HG02973 (cell line): Measurements from ENCODE around the gene ERAL1.
"Not testable (repeated sequence)": the region's sequence is repeated elsewhere in the genome, so short reads cannot be mapped to it uniquely, and the experiment has no call there.

ENCODE experiments used
- ATAC-seq: cut with Tn5 transposase; IDR thresholded peaks from one replicate; pipeline ENCODE4 v1.9.1; 2021; ENCODE audit warnings: moderate library complexity; ENCODE audit not compliant: unreplicated experiment

ERAL1 gene

DNA sequence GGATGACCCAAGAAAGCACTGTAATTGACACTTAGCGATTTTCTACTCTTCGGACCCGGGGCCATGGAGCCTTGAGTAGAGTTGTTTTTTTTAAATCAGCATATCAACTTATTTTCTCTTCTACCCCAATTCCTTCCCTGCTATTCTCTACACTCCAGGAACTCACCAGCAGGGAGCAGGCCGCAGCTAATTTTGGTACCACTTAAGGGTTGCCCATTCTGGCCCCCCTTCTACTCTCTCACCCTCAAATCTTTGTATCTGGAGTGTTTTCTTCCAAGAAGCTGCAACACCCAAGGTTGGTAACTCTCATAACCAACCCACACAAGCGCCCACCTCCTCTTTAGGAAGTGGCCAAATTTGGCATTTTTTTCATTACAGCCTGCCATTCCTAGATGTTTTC lies 5.5 kb upstream of the ERAL1 start:
- no peak for ATAC-seq

DNA sequence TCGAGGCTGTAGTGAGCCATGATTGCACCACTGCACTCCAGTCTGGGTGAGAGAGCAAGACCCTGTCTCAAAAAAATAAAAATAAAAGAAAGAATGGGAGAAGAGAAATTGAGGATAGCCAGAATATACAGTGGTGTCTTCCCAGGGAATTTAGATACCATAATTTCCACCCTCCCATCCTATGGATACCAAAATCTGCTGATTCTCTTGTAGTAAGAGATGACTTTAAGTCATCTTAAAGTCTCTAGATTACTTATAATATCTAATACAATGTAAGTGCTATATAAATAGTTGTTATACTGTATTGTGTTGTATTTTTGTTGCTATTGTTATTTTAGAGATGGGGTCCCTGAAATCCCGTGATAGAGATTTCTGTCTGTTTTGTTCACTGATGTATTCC lies 1.5 kb upstream of the ERAL1 start:
- no peak for ATAC-seq

DNA sequence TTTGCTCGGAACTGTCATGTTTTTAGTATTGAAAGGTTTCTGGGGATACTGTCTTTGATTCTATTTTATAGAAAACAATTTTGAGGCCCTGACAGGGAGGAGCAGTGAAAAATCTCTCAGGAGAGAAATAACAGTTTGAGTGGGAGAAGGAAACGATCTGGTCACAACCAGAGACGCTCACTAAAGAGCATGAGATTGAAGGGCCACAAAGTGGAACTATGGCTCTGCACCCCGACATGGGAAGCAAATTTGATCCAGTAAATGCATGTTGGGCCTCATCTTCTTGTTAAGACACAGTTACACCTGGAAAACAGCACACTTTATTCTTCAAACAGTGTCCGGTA lies 492 bp downstream of the ERAL1 start:
- ATAC-seq, result no peak

DNA sequence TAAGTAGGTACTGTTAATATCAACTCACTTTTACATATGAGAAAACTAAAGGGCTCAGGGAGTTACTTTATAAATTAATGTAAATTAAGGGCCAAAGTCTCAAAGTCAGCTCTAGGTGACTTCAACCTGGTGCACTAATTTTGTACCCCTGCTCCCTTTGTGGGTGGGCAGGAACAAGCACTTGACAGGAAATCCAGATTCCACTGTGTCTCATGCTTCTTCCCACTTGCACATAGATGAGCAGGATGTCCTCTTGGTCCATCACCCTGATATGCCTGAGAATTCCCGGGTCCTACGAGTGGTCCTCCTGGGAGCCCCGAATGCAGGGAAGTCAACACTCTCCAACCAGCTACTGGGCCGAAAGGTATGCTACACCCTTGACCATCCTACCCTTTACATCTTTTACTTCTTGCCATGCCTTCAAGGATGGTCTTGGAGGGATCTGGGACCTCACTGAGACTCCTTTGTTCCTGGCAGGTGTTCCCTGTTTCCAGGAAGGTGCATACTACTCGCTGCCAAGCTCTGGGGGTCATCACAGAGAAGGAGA lies 1.3 kb downstream of the ERAL1 start:
- no peak for ATAC-seq

DNA sequence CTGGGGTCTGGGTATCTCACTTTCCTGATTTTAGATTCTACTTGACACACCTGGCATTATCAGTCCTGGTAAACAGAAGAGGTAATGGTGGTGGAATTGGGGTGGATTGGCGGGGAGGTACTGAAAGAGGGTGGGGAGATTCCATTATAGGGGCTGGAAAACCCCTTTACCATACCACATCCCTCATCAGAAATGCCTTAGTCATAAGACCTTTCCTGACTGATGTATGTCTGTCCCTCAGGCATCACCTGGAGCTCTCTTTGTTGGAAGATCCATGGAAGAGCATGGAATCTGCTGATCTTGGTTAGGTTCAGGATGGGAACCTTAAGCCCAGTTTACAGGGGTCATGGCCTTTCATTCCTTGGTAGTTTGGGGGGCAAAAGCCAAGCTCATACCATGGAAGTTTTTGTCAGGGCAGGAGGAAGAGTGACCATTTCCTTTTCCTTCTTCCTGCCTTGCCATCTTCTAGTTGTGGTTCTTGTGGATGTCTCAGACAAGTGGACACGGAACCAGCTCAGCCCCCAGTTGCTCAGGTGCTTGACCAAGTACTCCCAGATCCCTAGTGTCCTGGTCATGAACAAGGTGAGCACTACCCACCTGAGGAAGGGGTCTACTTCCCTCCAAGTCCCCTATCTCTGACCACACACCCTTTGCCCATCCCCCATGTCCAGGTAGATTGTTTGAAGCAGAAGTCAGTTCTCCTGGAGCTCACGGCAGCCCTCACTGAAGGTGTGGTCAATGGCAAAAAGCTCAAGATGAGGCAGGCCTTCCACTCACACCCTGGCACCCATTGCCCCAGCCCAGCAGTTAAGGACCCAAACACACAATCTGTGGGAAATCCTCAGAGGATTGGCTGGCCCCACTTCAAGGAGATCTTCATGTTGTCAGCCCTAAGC lies 3.3 kb downstream of the ERAL1 start:
- ATAC-seq, result no peak

DNA sequence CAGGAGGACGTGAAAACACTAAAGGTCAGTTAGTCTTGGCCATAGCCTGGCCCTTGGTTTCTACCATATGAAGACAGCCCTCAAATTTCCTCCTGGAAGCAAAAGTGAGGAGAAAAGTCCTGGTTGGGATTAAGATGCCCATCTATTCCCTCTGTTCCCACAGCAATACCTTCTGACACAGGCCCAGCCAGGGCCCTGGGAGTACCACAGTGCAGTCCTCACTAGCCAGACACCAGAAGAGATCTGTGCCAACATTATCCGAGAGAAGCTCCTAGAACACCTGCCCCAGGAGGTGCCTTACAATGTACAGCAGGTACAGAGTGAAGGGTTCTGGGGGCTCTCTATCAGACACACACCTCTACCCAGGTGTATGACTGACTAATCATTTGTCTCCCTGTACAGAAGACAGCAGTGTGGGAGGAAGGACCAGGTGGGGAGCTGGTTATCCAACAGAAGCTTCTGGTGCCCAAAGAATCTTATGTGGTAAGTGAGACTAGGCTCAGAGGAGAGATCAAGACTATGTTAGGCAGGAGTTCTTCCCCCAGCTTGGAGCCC lies 4.1 kb downstream of the ERAL1 start:
- no peak for ATAC-seq

DNA sequence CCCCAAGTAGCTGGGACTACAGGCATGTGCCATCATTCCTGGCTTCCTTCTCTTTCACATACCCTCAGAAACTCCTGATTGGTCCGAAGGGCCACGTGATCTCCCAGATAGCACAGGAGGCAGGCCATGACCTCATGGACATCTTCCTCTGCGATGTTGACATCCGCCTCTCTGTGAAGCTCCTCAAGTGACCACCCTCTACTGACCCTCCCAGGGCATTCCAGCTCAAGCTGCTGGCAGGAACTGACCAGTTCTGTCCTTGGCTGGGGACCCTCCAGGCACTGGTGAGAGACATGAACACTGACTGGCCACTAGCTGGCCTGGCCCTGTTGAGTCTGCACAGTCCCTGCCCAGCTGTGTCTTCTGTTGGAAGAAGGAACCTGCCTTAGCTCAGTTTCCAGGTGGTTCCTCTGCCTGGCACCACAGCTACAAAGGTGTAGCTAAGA lies 5.6 kb downstream of the ERAL1 start:
- no peak for ATAC-seq

DNA sequence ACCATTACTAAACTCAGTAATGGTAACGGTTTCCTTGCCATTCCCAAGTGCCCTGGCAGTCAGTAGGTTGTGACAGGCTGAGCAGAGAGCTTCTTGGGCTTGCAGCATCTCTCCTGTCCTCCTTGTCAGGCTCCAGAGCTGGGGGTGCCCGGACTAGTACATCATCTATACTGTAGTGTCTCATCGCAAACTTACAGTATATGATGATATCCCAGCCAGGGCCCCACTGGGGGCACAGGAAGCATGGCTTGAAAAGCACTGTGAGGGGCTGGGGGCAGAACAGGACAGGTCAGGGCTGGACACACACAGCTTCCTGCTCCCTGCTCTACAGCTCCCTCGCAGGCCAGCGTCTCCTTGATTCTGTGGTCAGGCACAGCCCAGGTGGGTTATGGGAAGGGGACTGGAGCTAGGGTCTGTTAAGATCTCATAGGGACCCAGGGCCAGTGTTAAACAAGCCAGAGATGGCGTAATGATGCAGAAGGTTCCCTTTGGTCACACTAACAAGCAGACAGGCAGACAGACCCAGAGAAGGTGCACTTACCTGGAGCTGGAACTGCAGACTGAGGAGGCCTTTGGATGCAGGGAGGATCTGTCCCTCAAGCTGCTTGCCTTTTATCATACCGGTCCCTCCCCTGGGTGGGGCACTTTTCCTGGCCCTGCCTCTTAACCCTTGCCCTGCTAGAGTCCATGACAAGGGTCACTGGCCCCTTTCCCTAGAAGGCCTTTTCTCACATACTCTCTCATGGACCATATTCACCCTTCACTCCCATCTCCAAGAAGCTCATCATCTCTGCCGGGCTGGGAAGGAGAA lies 6.8 kb downstream of the ERAL1 start:
- no peak for ATAC-seq

DNA sequence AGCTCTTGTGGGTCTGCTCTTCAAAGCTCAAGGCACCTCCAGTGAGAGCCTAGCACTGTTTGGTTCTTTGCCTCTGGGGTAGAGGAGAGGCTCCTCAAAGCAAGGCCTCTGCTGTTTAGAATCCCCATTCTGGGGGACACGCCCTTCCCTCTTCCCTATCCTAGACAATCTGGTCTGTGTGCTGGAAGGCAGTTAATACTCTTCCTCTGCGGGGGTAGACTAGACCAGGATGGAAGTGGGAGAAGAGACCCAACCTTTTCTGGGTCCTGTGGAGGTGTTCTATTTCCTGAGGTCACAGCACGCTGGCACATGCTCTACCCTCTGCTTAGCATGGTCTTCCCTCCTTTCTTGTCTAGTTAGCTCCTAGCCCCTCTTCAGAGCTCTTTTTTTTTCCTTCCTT lies 7.7 kb downstream of the ERAL1 start:
- ATAC-seq, result no peak

DNA sequence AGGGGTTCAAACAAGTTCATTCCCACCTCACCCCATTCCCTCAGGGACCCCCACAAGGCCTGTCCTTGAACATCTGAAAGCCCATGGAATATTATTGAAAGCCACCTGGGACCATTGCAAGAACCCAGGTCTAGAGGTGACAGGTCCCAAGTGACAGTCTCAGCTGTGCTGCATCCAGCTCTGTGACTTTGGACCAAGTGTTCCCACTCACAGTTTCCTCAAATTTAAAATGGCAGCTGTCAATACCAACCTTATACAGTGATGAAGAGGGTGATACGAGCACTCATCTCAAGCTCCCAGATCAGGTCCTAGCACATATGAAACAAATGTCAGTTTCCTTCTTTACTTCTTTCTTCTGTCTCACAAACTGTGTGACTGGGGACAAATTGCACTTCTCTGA lies 9.1 kb downstream of the ERAL1 start:
- no peak for ATAC-seq

DNA sequence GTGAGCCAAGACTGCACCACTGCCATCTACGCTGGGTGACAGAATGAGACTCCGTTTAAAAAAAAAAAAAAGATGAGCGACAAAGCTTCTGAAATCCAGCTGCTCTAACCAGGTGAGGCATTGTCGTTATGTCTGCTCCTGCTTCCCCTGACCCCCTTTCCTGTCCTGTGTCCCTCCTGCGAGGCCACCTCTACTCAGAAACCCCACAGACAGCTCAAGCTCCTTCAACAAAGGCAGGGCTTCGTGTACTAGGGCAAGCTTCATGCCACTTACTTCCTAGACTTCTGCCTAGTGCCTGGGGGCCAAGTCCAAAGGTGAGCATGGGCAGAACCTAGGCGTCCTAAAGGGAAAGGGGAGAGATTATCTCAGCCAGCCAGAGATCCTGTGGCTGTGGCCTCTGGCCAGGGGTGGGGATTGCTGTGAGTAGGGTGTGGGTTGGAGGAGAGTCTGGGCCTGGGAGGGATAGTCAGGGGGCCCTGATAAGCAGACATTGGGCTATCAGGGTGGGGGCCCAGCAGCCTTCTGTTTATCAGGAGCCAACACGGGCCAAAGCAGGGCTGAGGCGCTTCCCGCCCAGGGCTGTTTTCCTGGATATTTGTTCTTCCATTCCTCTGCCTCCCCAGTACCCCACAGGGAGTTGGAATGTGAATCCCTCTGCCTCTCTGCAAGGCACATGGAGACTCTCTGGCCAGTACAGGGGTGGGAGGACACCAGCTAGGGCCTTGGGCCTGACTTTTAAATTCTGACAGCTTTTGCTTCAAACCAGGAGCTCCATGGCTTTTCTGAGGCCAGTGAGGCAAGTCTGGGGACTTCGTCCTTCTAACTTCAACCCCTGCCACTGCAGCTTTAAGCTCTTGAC lies 10.4 kb downstream of the ERAL1 start:
- ATAC-seq, result no peak

DNA sequence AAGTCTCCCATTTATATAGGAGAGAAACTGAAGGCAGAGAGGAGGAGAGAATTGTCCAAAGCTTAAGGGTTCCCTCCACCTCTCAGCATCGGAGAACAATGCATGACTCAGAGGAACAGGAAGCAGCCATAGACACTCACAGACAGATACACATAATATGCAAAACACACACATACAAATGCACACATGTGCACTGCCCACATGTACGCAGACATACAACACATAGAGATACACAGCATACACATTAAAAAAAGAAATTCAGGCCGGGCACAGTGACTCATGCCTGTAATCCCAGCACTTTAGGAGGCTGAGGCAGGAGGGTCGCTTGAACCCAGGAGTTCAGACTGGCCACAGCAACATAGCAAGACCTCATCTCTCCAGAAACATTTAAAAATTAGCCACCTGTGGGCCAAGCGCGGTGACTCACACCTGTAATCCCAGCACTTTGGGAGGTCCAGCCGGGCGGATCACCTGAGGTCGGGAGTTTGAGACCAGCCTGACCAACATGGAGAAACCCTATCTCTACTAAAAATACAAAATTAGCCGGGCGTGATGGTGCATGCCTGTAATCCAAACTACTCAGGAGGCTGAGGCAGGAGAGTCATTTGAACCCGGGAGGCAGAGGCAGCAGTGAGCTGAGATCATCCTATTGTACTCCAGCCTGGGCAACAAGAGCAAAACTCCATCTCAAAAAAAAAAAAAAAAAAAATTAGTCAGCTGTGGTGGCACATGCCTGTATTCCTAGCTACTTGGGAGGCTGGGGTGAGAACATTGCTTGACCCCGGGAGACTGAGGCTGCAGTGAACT lies 11.3 kb downstream of the ERAL1 start:
- no peak for ATAC-seq

DNA sequence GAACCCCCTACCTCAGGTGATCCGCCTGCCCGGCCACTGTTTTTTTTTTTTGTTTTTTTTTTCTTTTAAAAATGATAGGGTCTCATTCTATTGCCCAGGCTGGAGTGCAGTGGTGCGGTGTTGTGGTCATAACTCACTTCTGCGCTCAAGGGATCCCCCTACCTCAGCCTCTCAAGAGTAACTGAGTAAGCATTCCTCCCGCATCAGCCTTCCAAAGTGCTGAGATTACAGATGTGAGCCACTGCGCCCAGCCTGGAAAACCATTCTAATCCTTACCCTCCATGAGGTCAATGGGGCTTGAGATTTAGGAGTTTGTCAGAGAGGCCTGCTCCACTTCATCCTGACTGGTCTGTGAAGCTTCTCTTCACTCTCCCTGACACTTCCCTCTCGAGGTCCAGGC lies 12.5 kb downstream of the ERAL1 start:
- ATAC-seq, result no peak

DNA sequence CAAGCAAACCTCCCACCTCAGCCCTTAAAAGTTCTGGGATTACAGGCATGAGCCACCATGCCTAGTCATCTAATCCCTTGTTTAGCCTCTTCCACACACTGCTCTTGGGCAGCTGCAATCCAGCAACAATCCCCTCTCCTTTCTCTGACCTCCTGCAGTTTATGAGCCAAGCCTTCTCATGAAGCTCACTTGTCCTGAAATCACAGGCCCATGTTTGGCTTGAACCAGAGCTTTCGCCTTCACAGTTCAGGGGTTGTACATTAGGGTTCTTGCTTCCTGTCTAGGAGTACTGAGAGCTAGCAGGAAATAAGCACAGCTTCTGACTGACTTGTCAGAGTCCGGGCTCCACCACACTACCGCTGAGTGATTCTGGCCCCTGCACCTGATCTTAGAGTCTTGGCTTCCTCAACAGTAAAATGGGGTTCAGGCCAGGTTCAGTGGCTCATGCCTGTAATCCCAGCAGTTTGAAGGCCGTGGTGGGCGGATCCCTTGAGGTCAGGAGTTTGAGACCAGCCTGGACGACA lies 16.3 kb downstream of the ERAL1 start:
- peak; percentile 76 for ATAC-seq

DNA sequence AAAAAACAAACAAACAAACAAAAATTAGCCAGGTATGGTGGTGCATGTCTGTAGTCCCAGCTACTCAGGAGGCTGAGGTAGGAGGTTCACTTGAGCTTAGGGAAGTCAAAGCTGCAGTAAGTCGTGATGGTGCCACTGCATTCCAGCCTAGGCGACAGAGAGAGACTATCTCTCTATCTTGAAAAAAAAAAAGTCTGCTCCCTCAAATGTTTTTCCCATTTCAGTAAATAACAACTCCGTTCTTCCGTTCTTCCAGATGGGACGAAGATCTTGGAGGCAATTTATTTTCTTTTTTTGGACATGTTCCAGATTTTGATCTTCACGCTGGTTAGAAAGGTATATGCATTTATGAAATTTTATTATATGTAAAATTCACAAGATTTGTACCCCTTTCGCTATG lies 19.0 kb downstream of the ERAL1 start:
- ATAC-seq, result no peak

DNA sequence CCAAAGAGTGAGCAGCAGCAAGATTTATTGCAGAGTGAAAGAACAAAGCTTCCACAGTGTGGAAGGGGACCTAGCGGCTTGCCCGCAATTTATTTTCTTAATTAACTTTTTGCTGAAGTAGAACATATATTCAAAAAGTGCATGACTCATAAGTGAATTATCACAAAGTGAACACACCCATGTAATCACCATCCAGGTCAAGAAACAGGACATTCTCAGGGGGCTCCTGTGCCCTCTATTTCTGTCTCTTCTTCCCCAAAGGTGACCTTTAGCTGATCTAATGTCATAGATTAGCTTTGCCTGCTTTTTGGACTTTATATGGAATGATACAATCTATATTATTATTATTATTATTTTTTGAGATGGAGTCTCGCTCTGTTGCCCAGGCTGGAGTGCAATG lies 19.9 kb downstream of the ERAL1 start:
- ATAC-seq, result no peak

DNA sequence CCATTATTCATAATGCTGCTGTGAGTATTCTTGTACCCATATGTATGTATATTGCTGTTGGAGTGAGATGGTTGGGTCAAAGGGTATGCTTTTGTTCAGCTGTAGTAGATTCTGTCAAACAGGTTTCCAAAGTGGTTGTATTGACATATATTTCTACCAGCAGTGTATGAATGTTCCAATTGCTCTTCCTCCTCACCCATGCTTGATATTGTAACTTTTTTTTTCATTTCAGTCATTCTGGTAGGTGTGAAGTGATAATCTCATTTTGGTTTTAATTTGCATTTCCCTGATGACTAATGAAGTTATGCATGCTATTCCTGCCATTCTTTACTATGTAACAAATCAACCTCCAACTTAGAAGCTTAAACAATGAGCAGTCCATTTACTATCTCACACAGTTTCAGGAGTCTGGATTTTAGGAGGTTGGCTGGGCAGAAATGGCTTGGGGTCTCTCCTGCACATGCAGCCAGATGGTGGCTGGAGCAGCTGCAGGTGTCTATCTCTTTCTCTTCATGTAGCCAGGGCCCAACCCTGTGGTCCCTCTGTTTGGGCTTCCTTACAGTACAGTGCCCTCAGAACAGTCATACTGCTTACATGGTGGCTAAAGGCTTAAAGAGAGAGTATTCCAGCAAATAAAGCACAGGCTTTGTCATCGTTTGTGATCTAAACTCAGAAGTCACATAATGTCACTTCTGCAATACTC lies 21.2 kb downstream of the ERAL1 start:
- no peak for ATAC-seq

DNA sequence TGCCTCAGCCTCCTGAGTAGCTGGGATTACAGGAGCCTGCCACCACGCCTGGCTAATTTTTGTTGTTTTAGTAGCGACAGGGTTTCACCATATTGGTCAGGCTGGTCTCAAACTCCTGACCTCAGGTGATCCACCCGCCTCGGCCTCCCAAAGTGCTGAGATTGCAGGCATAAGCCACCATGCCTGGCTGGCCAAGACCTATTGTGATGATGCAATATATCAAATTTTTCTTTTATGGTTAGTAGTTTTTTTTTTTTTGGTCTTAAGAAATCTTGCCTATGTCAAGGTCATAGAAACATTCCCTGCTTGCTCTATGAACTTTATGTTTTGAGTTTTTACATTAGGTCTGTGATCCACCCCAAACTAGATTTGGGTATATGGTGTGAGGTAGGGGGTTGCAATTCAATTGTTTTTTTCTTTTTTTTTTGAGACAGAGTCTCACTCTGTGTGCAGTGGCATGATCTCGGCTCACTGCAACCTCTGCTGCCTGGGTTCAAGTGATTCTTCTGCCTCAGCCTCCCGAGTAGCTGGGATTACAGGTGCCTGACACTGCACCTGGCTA lies 22.4 kb downstream of the ERAL1 start:
- not testable (repeated sequence) for ATAC-seq
